BE2C (cell line): ENCODE data around the gene MPV17L2.

ENCODE experiments used
- DNase-seq: peaks from one replicate; pipeline ENCODE4 v3.0.0-alpha.2; 2020
- H3K27me3 ChIP-seq: fragments of 250-450 bp; sonication (Bioruptor Pico); 2 replicates; pipeline ENCODE4 v1.5.1; 2020; ENCODE audit warnings: mild to moderate bottlenecking
- H3K36me3 ChIP-seq: fragments of 250-450 bp; sonication (Bioruptor Pico); 2 replicates; pipeline ENCODE4 v1.5.1; 2020; ENCODE audit warnings: mild to moderate bottlenecking
- H3K4me1 ChIP-seq: fragments of 250-450 bp; sonication (Bioruptor Pico); 2 replicates; pipeline ENCODE4 v1.5.1; 2020
- H3K4me3 ChIP-seq: 2 replicates; pipeline ENCODE4 v1.5.1; 2011; ENCODE audit warnings: low read depth, low read length
- H3K9me3 ChIP-seq: fragments of 250-450 bp; sonication (Bioruptor Pico); 2 replicates; pipeline ENCODE4 v1.5.1; 2020
- CTCF ChIP-seq: IDR thresholded peaks from 2 replicates; pipeline ENCODE4 v1.5.1; 2012; ENCODE audit warnings: mild to moderate bottlenecking, low read depth, low read length

The MPV17L2 gene

GRCh38 chr19:18226956-18227780 is 34.1 kb downstream of the MPV17L2 start:
- Histone ChIP-seq H3K27me3 (peaks cover 16% of the 10 kb centered on the region), H3K4me1 (peaks cover 5% of the 10 kb centered on the region), H3K4me3 (no peak overlapping the region), H3K36me3 (no peaks in the 10 kb centered on the region), H3K9me3 (no peaks in the 10 kb centered on the region)
- TF ChIP-seq CTCF, result no peak
- DNase-seq, result no peak

- DNase-seq, result no peak
Measured at GRCh38 chr19:18227781-18228271, 34.8 kb downstream of the MPV17L2 start.

DNA sequence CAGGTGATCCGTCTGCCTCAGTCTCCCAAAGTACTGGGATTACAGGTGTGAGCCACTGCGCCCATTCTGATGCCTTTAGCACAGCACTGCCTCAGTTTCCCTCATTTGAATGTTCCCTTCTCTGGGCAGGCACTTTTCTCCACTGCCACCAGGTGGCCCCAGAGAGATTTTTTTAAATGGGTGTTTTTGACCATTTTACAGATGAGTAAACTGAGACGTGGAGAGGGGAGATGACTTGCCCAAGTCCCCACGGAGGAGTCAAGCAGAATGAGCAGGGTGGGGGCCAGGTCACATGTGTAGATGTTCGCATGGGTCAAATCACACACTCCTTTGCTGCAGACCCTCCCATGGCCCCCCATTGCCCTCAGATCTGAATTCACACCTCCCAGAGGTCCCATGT is 36.5 kb downstream of the MPV17L2 start:
- H3K4me1 ChIP-seq, result peaks cover 5% of the 10 kb centered on the region
- H3K36me3 ChIP-seq, result no peaks in the 10 kb centered on the region
- no peak overlapping the region for H3K4me3 ChIP-seq
- peaks cover 26% of the 10 kb centered on the region for H3K27me3 ChIP-seq
- no peaks in the 10 kb centered on the region for H3K9me3 ChIP-seq
- peak; percentile 57 for TF ChIP-seq CTCF
- no peak for DNase-seq

More at GRCh38 chr19:18227781-18228271, 34.8 kb downstream of the MPV17L2 start:
- Histone ChIP-seq H3K27me3 (peaks cover 16% of the 10 kb centered on the region), H3K4me3 (no peak overlapping the region), H3K4me1 (peaks cover 5% of the 10 kb centered on the region), H3K9me3 (no peaks in the 10 kb centered on the region), H3K36me3 (no peaks in the 10 kb centered on the region)
- no peak for TF ChIP-seq CTCF

GRCh38 chr19:18229915-18230314 is 36.9 kb downstream of the MPV17L2 start:
- Histone ChIP-seq H3K36me3 (no peaks in the 10 kb centered on the region), H3K4me1 (peaks cover 5% of the 10 kb centered on the region), H3K27me3 (peaks cover 22% of the 10 kb centered on the region), H3K9me3 (no peaks in the 10 kb centered on the region), H3K4me3 (no peak overlapping the region)
- no peak for DNase-seq
- no peak for TF ChIP-seq CTCF

GRCh38 chr19:18230941-18231734 is 38.1 kb downstream of the MPV17L2 start:
- Histone ChIP-seq H3K4me1 (peaks cover 2% of the 10 kb centered on the region; the same call in 1 of the 2 replicates), H3K27me3 (peaks cover 11% of the 10 kb centered on the region), H3K9me3 (no peaks in the 10 kb centered on the region), H3K36me3 (no peaks in the 10 kb centered on the region), H3K4me3 (no peak overlapping the region)
- TF ChIP-seq CTCF, result no peak
- DNase-seq, result no peak
